KOPT-K1 (cell line): ENCODE data around the gene BECN2.
"Not testable (repeated sequence)": the region's sequence is repeated elsewhere in the genome, so short reads cannot be mapped to it uniquely, and the experiment has no call there.

Experiments
- H3K27ac ChIP-seq: fragments of 200-600 bp; sonication (generic); 2 replicates; pipeline ENCODE4 v1.5.1; 2016; ENCODE audit warnings: antibody characterized with exemption, mild to moderate bottlenecking, low read depth, low read length; ENCODE audit not compliant: poor library complexity, severe bottlenecking
- H3K36me3 ChIP-seq: fragments of 200-600 bp; sonication (generic); 2 replicates; pipeline ENCODE4 v1.5.1; 2017; ENCODE audit warnings: antibody characterized with exemption, mild to moderate bottlenecking, low read length, moderate library complexity; ENCODE audit not compliant: insufficient read depth
- H3K9me3 ChIP-seq: fragments of 200-600 bp; sonication (generic); 2 replicates; pipeline ENCODE4 v1.5.1; 2017; ENCODE audit warnings: antibody characterized with exemption, low read length, mild to moderate bottlenecking; ENCODE audit not compliant: insufficient read depth, poor library complexity, severe bottlenecking

Gene BECN2

GRCh38 chr1:241962153-241962552 lies 4.6 kb downstream of the BECN2 start:
- Histone ChIP-seq H3K36me3 (no peaks in the 10 kb centered on the region), H3K9me3 (no peaks in the 10 kb centered on the region), H3K27ac (no peak overlapping the region)

- Histone ChIP-seq H3K27ac (no peak overlapping the region), H3K36me3 (no peaks in the 10 kb centered on the region), H3K9me3 (no peaks in the 10 kb centered on the region)
These were observed 6.2 kb downstream of the BECN2 start for GRCh38 chr1:241963722-241964121.

DNA sequence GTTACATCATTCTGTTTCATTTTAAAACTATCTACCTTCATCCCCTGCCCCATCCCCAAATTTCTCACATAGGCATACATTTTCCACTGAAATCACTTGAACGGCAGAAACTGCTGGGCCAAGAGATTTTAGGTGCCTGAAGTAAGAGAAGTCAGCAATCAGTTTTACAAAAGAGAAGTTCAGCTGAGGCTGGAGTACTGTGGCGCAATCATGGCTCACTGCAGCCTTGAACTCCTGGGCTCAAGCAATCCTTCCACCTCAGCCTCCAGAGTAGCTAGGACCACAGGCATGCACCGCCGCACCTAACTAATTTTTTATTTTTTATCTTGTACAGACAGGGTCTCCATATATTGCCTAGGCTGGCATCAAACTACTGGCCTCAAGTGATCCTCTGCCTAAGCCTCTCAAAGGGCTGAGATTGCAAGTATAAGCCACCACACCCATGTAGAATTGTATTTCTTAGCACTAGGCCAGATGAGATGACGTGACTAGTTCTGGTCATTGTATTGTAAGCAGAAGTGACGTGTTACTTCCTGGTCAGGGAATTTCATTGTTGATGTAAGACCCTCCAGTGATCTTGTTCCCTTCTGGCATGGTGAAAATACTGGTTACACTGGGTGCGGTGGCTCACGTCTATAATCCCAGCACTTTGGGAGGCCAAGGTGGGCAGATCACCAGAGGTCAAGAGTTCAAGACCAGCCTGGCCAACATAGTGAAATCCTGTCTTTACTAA lies 7.1 kb downstream of the BECN2 start:
- Histone ChIP-seq H3K27ac (no peak overlapping the region), H3K36me3 (no peaks in the 10 kb centered on the region), H3K9me3 (no peaks in the 10 kb centered on the region)

- Histone ChIP-seq H3K27ac (no peak overlapping the region), H3K9me3 (no peaks in the 10 kb centered on the region), H3K36me3 (no peaks in the 10 kb centered on the region)
These were observed 11.0 kb downstream of the BECN2 start for GRCh38 chr1:241968611-241969010.

DNA sequence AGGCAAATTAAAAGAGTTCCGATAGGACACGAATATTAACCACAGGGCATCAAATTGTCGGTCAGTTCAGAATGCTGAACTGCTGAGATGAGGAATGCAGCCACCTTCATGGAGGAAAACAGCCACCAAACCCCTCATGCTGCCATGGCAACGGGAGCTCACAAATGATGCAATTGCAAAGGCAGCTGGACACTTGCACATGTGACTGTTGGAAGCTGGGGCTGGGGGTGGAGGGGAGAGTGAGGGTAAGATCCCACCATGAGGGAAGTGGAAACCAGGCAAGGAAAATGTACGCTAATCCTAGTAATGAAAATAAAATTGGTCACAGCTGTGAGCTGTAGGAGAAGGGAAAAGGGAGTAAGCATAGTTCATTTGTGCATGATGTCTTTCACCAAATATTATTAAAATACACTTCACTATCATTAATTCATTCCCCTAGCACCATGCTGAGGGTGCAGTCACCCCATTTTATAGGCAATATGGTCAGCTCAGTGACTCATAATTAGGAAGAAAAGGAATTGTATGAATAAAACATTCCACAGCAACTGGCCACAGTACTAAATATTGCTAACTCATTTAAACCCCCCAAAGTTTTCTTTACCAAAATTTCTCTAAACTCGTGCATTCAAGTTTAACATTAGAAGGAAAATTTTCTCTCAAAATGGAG lies 15.3 kb downstream of the BECN2 start:
- no peak overlapping the region for H3K27ac ChIP-seq
- H3K9me3 ChIP-seq, result no peaks in the 10 kb centered on the region
- no peaks in the 10 kb centered on the region for H3K36me3 ChIP-seq

GRCh38 chr1:241976229-241976628 lies 18.7 kb downstream of the BECN2 start:
- Histone ChIP-seq H3K27ac (no peak overlapping the region), H3K36me3 (no peaks in the 10 kb centered on the region), H3K9me3 (no peaks in the 10 kb centered on the region)

GRCh38 chr1:241979071-241979470 lies 21.5 kb downstream of the BECN2 start:
- Histone ChIP-seq H3K9me3 (no peaks in the 10 kb centered on the region), H3K36me3 (no peaks in the 10 kb centered on the region), H3K27ac (no peak overlapping the region)

- no peaks in the 10 kb centered on the region for H3K36me3 ChIP-seq
- H3K27ac ChIP-seq, result no peak overlapping the region
- H3K9me3 ChIP-seq, result no peaks in the 10 kb centered on the region
These were observed 22.4 kb downstream of the BECN2 start for GRCh38 chr1:241979926-241980325.

- H3K9me3 ChIP-seq, result no peaks in the 10 kb centered on the region
- no peak overlapping the region for H3K27ac ChIP-seq
- no peaks in the 10 kb centered on the region for H3K36me3 ChIP-seq
These were observed 28.2 kb downstream of the BECN2 start for GRCh38 chr1:241985787-241986186.

DNA sequence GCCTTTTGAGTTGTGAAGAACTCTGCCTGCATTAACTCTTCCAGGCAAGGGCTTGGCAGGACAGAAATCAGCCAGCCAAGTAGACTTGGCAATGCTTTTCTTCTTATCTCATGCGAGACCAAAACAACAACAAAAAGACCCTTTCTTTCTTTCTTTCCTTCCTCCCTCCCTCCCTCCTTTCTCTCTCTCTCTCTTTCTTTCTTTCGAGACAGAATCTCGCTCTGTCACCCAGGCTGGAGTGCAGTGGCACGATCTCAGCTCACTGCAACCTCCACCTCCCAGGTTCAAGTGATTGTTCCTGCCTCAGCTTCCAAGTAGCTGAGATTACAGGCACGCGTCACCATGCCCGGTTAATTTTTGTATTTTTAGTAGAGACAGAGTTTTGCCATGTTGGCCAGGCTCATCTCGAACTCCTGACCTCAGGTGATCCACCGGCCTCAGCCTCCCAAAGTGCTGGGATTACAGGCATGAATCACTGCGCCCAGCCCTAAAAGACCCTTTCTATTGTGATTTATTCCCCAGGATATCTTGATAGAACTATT lies 30.9 kb downstream of the BECN2 start:
- not testable (repeated sequence) for H3K9me3 ChIP-seq, H3K27ac ChIP-seq, H3K36me3 ChIP-seq

GRCh38 chr1:241990040-241990439 lies 32.5 kb downstream of the BECN2 start:
- Histone ChIP-seq H3K9me3 (no peaks in the 10 kb centered on the region), H3K27ac (no peak overlapping the region), H3K36me3 (no peaks in the 10 kb centered on the region)

DNA sequence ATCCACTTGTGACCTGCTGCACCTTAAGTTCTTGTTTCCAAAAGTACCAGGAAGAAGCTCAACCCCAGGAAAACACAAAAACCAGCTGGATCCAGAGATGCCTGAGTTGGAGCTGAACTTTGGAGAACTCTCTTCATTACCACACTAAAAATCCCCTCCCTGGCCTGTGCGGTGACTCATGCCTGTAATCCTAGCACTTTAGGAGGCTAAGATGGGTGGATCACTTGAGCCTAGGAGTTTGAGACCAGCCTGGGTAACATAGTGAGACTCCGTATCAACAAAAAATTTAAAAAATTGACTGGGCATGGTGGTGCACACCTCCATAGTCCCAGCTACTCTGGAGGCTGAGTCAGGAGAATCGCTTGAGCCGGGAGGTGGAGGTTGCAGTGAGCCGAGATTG lies 35.2 kb downstream of the BECN2 start:
- Histone ChIP-seq H3K27ac (no peak overlapping the region), H3K9me3 (no peaks in the 10 kb centered on the region), H3K36me3 (no peaks in the 10 kb centered on the region)

DNA sequence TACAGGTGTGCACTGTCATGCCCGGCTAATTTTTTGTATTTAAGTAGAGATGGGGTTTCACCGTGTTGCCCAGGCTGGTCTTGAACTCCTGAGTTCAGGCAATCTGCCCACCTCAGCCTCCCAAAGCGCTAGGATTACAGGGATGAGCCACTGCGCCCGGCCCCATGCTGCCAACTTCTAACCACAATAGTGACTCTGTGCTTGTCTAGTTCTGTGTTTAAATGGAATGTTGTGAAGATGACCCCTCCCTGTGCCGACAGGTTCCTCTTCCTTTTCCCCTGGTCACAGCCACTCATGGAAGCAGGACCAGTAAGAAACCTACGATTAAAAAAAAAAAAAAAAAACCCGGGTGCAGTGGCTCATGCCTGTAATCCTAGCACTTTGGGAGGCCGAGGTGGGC lies 36.6 kb downstream of the BECN2 start:
- Histone ChIP-seq H3K36me3 (no peaks in the 10 kb centered on the region), H3K27ac (no peak overlapping the region), H3K9me3 (no peaks in the 10 kb centered on the region)

DNA sequence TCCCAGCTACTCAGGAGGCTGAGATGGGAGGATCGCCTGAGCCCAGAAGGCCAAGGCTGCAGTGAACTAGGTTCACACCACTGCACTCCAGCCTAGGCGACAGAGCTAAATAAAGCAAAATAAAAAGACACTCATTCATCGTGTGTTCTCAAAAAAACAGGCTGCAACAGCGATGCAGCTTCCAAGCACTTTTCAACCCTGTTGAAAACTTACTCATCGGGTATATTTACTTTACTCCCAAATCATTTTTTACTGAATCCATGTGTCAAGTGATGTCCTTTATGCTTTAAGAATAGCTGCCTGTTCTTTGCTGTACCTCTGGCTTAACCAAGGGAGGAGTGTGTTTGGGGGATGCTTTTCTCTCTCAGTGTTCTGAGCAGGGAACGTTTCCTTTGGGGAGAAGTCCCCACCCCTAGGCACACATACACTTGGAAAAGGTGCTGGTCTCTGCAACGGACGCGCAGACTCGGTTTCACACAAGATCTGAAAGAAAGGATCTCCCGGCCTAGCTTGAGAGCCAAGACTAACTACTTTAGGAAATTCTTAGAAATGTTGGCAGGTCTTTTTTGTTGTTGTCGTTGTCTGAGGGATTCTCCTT lies 39.9 kb downstream of the BECN2 start:
- Histone ChIP-seq H3K36me3 (no peaks in the 10 kb centered on the region), H3K27ac (no peak overlapping the region), H3K9me3 (no peaks in the 10 kb centered on the region)

- Histone ChIP-seq H3K9me3 (no peaks in the 10 kb centered on the region), H3K36me3 (no peaks in the 10 kb centered on the region), H3K27ac (no peak overlapping the region)
These were observed 40.9 kb downstream of the BECN2 start for GRCh38 chr1:241998412-241998921.
